GM21786 (cell line): ENCODE data around the gene TMEM97.
A peak's percentile ranks its signal among the peaks of the same experiment; 100 is the strongest.
"Not testable (repeated sequence)": the region's sequence is repeated elsewhere in the genome, so short reads cannot be mapped to it uniquely, and the experiment has no call there.

Experiments
- ATAC-seq: cut with Tn5 transposase; IDR thresholded peaks from one replicate; pipeline ENCODE4 v1.9.1; 2021; ENCODE audit not compliant: unreplicated experiment

The TMEM97 gene

DNA sequence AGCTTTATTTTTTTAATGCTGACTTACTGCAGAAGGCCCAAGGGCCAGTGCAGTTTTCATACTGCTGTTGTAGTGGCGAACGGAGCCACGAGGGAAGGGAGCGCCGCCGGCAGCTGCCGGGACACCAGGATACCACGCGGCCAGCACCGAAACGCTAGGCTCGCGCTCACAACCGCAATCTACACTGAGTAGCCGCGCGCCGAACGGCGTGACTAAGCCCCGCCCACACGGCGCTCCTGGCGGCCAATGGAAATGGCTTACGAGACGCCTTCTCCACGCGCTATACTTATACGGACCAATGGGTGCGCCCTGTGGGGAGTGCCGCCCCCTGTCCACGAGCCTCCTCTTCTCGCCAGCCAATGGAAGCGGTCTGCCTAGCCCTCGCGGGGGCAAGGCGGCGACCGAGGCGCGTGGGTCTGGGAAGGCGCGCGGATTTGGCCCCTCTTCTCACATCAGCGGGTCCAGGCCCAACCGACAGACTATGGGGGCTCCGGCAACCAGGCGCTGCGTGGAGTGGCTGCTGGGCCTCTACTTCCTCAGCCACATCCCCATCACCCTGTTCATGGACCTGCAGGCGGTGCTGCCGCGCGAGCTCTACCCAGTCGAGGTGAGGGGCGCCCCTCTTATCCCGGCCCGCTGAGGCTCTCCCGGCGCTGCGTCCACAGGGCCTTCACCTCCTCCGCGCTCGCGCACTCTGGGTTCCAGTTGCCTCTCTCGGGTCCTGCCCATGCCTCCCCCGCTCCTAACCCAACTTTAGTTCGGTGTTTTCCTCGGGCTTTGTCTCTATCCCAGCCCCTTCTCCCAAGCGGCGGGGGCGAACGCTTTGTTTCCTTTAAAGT, at the start of gene TMEM97:
TMEM97 (plus strand) TSS at position 442 of the 839 bp plus-strand sequence; CDS start at position 482, 40 bp downstream.
- peak; percentile 93 for ATAC-seq

DNA sequence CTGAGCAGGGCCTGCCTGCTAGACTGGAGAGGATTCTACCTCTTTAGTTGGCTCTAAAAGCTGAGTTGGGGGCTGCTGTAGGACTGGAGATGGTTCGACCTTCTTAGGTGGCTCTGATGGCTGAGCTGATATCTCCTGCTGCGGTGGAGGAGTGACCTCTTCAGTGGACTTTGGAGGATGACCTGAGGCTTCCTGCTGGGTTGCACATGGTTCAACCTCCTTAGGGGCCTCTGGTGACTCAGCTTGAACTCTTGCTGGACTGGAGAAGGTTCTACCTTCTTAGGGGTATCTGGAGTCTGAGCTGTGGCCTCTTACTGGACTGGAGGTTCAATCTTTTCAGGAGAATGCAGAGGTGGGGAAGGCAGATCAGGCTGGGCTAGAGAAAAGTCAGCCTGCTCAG, 48.9 kb upstream of the TMEM97 start:
- no peak for ATAC-seq

DNA sequence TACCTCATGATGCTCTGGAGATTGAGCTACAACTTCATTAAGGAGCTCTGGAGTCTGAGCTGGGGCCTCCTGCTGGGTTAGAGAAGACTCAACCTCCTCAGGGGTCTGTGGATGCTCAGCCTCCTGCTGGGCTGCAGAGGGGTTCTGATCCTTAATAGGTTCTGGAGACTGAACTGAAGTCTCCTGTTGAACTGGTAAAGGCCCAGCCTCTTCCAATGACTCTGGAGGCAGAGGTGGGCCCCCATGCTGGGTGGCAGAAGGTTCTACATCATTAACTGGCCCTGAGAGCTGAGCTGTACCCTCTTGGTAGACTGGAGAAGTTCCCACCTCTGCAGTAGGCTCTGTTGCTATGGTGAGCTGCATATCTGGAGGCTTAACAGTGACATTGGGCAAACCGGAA, 48.1 kb upstream of the TMEM97 start:
- ATAC-seq = no peak

DNA sequence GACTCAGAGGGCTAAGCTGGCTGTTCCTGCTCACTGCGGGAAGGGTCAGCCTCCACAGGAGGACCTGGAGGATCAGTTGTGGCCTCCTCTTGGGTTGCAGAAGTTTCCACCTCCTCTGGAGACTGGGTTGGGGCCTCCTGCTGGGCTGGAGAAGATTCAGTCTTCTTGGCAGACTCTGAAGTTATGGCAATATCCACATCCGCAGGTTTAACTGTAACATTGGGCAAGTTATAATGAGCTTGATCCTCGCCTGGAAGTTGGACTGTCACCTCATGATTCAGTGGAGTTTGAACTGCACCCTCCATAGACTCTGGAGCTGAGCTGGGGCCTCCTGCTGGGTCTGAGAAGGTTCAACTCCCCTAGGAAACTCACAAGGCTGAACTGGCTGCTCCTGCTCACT, 47.6 kb upstream of the TMEM97 start:
- ATAC-seq = no peak

DNA sequence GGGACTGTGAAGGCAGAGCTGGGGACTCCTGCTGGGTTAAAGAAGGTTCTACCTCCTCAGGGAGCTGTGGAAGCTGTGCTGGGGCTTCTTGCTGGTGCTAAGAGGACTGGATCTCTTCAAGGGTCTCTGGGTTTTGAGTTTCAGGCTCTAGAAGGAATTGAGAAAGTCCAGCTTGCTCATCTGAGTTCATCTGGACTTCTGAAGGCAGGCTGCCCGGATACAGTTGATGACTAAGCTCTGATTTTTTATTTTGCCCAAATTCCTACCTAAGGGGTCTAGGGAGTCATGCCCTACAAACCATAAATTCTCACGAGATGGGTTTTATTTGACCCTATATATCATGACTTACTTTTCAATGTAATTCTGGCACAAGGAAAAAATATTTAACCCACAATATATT, 46.8 kb upstream of the TMEM97 start:
- ATAC-seq = no peak

DNA sequence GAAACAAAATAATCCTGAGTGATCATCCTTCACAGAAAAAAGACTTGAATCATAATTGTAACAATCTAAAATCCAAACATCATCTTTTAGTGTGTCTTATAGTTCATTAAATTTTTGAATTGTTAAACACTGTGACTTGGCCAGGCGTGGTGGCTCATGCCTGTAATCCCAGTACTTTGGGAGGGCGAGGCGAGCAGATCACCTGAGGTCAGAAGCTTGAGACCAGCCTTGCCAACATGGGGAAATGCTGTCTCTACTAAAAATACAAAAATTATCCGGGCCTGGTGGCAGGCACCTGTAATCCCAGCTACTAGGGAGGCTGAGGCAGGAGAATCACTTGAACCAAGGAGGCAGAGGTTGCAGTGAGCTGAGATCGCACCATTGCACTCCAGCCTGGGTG, 45.7 kb upstream of the TMEM97 start:
- ATAC-seq = not testable (repeated sequence)

DNA sequence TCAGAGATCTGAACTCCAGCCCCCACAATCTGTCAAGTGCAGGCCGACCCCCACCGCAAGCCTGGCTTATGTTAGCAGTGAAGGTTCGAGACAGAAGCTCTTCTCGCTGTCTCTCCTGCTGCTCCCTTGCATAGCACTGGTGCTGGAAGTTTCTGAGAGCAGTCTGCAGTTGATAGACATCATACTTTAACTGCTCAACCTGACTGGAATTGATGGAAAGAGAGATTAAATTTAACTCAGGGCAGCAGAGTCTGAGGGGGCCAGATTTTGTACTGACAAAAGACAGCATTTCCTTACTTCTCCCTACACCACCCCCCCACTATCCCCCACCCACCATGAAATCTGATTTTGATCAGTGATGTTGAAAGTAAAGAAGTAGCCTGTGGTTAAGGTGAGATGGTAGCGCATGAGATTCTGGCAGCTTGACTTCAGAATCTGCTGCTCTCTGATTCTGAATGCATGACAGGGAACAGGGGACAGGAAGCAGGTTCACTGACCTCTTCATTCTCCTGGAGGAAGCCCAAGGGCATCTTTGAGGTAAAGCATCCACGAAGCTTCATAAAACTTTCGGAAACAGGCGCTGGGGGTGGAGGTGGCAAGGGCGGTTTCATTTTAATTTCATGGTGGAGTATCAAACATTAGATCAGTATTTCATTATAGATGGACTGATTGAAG, 44.3 kb upstream of the TMEM97 start:
- ATAC-seq = no peak

DNA sequence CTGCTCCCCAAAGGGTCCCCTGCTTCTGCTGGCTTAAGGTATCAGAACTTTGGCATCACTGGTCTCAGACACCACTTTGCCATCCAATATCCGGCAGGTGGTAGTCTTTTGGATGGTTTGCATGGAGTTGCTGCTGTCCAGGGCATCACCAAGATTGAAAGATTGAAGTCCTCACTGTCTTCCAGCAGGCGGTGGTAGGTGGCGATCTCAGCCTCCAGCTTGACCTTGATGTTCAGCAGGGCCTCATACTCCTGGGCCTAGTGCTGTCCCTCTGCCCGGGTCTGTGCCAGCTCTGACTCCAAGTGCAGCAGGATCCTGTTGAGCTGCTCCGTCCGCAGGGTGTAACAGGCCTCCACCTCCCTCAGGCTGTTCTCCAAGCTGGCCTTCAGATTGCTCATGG, 43.0 kb upstream of the TMEM97 start:
- ATAC-seq = no peak

DNA sequence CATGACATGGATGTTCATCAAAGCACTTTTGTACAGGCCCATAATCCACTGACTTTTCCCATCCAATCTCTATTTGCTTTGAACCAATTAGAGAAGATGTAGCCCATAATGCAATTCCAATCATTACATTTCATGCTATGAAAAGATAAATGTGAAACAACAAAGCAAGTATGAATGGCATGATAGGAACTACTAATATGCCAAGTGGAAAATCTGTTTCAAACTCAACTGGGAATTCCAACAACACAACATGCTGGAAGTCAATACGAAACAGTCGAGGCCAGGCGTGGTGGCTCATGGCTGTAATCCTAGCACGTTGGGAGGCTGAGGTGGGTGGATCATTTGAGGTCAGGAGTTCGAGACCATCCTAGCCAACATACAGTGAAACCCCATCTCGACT, 39.6 kb upstream of the TMEM97 start:
- no peak for ATAC-seq

DNA sequence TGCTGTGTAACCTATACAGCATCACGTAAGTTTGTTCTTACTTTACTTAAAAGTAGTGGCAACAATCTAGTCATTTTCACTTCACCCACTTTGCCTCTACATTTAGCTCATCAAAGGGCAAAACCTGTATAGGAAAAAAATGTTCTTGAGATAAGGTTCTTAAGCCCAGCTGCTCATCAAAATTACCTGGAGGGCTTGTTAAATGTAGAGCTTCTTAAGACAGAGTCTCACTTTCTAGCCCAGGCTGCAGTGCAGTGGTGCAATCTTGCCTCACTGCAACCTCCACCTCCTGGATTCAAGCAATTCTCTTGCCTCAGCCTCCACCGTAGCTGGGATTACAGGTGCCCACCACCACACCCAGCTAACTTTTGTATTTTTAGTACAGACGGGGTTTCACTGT, 38.2 kb upstream of the TMEM97 start:
- ATAC-seq = no peak

DNA sequence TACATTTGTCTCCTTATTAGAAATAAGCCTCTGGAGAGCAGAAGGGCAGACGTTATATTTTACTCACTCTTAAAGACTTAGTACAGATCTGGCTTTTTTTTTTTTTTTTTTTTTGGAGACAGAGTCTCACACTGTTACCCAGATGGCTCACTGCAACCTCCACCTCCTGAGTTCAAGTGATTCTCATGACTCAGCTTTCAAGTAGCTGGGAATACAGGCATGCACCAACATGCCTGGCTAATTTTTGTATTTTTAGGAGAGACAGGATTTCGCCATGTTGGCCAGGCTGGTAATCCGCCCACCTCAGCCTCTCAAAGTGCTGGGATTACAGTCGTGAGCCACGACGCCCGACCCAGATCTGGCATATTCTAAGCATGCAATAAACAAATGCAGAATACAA, 36.4 kb upstream of the TMEM97 start:
- ATAC-seq = no peak

DNA sequence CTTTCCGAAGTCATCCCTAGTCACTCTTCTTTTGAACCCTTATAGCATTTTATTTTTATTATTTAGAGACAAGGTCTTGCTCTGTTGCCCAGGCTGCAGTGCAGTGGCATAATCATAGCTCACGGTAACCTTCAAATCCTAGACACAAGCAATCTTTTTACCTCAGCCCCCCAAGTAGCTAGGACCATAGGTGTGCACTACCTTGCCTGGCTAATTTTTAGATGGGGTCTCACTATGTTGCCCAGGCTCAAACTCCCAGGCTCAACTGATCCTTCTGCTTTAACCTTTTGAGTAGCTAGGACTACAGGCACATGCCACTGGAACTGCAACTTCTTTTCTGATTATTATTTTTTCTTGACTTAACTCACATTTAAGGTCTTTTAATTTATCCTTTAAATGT, 33.0 kb upstream of the TMEM97 start:
- ATAC-seq = no peak

DNA sequence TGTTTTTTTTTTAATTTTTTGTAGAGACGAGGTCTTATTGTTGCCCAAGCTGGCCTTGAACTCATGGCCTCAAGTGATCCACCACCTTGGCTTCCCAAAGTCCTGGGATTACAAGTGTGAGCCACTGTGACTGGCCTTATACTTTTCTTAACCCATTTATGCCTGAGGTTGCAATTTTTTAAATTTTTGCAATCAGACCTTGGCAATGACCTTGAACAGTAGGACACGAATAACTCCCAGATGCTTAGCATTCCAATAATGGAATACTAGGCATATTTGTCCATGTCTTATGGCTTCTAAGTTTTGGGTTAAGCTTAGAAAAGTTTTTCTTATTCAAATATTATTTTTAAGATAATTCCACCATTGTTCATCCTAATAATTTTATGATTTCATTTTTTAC, 28.3 kb upstream of the TMEM97 start:
- no peak for ATAC-seq

DNA sequence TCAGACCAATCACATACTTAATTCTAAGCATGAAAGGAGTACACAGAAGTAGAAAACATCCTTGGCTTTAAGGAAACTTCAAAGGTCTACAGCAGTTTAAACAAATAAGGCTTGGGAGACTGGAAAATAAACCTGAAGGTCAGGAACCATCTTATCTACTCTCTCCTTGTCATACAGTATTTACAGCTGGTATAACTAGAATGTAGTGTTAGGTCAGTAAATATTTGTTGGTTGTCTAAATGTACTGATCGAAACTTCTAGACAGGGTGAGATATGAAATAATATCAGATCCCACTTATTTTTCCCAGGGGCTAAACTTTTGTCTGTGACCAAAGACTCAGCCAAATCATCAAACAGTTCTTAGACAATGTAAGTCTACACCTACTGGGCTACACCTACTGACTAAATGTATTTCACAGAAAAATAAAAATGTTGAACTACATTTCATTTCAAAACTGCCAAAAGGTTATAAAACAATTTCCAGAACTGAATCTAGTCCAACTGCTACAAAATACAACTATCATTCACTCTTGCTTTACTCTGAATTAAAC, 27.1 kb upstream of the TMEM97 start:
- ATAC-seq = no peak

DNA sequence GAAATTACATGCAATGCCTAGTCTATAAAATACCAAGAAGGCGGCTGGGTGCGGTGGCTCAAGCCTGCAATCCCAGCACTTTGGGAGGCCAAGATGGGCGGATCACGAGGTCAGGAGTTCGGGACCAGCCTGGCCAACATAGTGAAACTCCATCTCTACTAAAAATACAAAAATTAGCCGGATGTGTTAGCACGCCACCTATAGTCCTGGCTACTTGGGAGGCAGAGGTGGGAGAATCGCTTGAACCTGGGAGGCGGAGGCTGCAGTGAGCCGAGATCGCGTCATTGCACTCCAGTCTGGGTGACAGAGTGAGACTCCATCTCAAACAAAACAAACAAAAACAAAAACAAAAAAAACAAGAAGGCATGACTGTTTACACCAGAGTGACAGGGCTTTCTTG, 26.1 kb upstream of the TMEM97 start:
- not testable (repeated sequence) for ATAC-seq

DNA sequence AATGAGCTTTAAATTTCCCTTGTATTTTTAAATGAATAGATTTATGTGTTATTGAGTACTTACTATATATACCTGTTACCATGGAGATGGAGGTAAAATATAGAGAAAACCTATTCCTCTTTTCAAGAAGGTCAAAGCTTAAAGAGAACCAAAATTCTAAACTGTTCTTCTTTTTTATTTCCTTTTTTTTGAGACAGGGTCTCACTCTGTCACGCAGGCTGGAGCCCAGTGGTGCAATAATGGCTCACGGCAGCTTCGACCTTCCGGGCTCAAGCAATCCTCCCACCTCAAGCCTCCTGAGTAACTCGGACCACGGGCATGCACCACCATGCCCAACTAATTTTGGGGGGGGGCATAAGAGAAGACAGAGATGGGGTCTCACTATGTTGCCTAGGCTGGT, 25.0 kb upstream of the TMEM97 start:
- ATAC-seq = no peak

DNA sequence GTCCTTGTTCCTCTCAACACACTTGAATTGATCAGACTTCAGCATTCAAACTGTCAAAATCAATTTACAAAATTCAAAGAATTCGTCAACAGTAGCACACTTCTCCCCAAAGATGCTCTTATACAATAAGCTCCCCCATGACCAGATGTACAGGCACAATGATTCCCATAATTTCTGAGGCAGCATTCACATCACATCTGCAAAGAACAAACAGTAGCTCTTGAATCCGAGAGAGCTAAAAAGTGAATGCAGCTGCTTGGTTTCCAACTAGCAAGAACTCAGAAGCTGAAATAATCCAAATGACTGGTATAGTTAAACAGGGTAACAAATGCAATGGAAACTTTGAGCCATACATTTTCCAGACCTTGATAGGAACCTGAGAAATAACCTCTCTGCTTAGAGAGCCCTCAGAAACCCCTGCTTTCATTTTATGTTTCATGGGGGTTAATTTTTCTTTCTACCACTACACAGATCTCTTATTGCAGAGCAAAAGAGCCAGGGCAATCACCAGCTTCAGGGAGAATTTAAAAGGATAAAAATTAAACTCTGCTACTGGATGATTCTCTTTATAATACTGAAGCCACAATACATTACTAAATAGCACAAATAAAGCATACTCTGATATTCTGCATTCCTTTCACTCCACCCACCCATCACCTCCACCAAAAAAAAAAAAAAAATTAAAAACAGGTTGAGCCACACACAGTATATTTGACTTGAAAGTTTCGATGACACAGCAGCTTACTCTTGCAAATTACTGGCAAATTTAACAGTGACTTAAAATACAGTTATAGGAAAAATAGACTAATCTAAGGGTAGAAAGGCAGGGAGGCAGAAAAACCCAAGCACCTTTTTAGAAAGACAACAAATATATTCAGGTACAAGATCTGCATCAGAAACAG, 23.1 kb upstream of the TMEM97 start:
- ATAC-seq = no peak

DNA sequence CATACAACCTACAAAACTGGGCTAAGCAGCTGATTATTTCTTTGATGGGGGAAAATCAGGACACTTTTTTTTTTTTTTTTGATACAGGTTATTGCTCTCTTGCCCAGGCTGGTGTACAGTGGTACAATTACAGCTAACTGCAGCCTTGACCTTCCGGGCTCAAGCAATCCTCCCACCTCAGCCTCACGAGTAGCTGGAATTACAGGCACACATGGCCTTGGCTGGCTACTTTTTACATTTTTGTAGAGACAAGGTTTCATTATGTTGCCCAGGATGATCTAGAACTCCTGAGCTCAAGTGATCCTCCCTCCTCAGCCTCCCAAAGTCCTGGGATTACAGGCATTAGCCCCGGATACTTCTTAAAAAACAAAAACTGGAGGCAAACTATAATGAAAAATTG, 20.6 kb upstream of the TMEM97 start:
- ATAC-seq = no peak

DNA sequence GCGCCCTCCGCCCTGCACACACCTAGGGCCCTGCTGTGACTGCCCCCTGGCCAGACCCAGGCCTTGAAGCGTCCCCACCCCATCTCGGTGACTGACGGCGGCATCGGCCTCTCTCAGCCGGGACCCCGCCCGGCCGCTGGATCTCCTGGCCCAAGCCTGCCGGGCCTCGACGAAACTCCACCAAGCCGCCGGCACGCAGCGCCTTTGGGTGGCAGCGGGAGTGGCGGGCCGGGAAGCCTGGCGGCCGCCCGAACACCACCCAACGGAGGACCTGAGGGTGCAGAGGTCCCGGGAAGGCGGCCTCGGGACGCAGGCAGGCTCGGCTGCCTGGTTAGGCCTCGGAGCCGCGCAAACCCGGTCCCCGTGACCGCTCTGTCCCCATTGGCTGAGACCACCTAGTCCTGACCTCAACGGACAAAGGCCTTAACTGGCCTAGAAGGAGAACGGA, 12.0 kb upstream of the TMEM97 start:
- ATAC-seq = no peak

DNA sequence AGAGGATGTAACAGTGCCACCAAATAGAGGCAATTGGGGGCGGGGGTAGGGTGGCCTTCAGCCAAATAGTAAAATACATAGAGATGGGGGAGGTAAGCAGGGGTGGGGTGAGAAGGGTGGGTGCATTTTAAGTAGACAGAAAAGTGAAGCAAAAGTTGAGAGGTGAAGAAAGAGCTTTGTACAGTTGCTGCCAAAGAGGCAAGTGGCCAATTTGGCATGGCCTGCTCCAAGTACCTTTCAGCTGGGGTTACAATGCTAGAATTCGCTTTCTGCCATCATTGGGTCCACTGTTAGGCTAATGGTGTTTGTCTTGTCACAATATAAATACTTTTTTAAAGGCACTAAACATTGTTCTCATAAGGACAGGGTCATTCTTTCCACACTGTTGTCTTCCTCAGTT, 5.2 kb upstream of the TMEM97 start:
- ATAC-seq = no peak
